HG03066 (cell line): ENCODE data around the gene ALK.
"Not testable (repeated sequence)": the region's sequence is repeated elsewhere in the genome, so short reads cannot be mapped to it uniquely, and the experiment has no call there.

Source experiments
- ATAC-seq: cut with Tn5 transposase; IDR thresholded peaks from one replicate; pipeline ENCODE4 v1.9.1; 2021; ENCODE audit warnings: low read depth; ENCODE audit not compliant: unreplicated experiment

ALK gene

DNA sequence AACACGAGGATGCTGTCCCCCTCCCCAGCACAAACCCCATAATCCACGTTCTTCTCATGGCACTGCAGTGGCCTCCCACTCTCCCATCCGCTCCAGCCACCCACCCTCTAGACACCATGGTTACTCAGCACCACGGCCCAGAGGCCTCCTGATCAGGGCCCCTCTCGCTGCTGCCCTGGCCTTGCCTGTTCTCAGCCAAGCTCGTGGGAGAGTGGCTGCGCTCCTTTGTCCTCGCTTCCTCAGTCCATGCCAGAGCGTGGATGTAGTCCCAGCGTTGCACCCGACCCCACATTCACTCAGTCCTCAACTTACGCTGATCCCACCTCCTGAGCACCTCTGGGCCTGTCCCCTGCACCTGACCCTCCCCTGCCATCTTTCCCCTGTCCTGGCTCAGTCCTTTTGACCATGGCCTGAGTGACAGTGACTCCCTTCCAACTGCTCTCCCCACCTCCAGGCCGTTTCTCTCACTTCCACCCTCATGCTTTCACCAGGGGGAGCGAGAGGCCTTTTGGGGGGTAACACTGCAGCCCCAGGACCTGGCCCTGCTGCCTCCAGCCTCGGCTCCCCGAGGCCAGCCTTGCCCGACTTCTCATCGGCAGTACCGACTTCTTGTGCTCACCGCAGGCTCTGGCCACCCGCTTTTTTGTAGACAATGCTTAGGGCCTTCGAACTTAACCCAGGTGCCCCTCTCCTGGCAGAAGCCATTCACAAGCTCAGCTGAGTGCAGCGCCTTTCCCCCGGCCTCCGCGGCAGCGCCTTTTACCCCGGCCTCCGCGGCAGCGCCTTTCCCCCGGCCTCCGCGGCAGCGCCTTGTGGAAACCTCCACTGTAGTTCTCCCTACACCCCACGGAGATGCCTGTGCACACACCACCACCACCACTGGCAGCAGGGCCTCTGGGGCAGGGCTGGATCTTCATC is 674.7 kb downstream of the ALK start:
- ATAC-seq, result no peak

DNA sequence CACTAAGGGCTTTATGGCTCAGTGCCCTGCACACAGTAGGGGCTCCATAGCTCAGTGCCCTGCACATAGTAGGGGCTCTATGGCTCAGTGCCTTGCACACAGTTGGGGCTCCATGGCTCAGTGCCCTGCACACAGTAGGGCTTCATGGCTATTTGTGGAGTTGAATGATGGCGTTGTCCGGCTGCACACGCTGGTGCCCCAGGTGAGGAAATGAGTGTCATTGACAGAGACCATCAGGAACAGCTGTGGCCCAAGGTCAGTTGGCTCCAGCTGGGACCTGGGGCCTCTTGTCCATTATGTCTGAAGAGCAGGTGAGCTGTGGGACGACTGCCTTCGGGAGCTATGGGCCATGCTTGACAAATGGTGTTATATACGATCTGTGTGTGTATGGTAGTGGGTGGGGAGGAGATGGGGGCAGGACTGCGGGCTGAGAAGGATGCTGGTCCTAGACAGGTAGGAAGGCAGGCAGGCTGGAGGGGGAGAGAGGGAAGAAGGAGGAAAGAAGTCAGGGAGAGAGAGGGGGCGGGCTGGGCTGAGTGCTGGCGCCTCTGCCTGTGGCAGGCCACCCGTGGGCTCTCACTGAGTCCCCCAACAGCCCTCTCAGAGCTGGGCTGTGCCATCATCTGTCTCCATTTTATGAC is 675.5 kb downstream of the ALK start:
- ATAC-seq, result no peak

DNA sequence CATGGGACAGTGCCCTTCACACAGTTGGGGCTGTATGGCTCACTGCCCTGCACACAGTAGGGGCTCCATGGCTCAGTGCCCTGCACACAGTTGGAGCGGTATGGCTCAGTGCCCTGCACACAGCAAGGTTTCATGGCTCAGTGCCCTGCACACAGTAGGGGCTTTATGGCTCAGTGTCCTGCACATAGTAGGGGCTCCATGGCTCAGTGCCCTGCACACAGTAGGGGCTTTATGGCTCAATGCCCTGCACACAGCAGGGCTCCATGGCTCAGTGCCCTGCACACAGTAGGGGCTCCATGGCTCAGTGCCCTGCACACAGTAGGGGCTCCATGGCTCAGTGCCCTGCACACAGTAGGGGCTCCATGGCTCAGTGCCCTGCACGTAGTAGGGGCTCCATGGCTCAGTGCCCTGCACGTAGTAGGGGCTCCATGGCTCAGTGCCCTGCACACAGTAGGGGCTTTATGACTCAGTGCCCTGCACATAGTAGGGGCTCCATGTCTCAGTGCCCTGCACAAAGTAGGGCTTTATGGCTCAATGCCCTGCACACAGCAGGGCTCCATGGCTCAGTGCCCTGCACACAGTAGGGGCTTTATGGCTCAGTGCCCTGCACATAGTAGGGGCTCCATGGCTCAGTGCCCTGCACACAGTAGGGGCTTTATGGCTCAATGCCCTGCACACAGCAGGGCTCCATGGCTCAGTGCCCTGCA is 676.2 kb downstream of the ALK start:
- ATAC-seq, result not testable (repeated sequence)

DNA sequence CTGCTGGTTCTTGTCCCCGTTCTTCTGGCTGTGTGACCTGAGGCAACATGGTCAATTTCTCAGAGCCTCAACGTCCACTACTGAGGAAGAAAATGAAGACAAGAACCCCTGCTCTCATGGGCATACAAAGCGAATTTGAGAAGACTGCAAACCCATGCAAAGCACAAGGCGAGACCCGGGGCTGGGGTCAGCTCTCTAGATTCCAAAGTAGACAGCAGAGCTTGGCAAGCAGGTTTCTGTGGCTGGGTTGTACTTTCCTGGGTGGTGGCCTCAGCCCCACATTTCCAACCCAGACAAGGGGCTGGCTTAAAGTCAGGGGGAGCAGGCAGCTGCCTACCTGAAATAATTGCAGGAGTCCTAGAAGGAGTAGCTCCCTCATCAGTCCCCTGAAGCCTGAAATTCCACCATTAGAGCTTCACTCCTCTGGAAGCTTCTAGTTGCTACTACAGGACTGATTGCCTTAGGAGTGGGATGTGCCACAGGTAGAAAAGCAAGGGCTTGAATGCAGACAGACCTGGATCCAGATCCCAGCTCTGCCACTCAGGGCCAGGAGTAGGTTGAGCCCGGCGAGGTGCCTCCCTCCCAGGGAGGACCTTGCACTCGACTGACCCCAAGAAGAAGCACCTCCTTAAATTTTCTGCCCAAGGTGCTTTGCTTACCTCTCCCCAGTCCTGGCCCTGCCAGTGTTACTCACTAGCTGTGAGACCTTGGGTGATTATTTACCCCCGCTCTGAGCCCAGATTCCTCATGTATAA is 678.6 kb downstream of the ALK start:
- no peak for ATAC-seq

DNA sequence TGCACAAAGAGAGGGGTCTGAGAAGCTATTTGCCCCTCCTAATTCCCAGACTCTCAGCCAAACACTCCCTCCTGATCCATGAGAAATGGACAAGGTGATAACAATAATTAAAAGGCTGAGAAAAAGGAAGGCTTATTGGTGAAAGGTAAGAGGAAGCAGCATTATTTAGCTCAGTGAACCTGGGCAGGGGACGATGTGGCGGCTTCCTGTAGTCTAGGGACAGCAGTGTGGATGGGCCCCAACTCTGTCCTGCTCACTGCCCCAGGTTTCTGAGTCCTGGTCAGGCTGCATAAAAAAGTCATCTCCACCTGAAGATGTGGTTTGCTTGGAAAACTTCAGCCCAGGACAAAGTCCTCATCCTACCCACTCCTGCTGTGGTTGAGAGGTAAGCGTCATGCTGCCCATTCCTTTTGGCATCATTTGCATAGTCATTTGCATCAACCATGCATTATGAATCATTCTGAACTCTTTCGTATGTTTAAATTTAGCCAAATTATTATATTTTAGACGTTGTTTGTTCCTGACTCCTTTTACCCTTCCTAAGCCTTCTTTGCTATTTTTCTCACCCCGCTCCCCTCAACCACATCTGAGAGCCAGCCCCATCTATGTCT is 679.3 kb downstream of the ALK start:
- ATAC-seq, result no peak

DNA sequence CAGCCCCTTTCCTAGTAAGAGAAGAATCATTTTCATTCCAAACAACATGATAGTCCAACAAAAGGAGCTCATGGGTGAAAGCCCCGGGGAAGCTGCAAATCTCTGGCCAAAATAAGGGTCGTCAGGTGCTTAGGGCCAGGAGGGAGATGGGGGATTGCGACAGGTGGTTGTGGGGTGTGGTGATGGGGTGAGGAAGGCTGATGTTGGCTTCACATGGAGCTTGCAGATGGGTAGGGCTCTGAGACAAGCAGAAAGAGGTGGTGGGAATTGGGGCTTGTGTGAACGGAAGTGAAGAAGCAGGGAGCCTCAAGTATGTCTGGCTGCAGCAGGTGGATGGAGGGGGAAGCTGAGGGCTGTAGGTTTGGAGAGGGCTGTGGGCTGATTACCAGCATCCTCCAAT is 680.0 kb downstream of the ALK start:
- no peak for ATAC-seq

DNA sequence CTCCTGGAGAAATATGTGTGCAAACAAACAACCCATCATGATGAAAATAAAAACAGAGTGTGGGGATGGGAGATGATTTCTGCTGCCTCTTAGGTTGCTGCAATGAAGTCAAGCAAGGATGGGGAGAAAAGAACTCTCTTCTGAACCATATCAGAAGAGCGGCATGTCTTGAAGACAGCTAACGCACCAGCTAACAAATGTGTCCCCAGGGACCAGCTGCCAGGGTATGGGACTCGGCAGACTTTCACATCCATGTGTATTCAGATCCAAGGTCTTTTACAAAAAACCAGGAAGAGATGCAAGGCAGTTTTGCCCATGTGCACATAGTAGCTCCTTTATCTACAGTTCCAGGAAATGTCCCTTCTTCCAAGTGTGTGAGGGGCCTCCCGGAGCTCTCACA is 680.8 kb downstream of the ALK start:
- no peak for ATAC-seq

DNA sequence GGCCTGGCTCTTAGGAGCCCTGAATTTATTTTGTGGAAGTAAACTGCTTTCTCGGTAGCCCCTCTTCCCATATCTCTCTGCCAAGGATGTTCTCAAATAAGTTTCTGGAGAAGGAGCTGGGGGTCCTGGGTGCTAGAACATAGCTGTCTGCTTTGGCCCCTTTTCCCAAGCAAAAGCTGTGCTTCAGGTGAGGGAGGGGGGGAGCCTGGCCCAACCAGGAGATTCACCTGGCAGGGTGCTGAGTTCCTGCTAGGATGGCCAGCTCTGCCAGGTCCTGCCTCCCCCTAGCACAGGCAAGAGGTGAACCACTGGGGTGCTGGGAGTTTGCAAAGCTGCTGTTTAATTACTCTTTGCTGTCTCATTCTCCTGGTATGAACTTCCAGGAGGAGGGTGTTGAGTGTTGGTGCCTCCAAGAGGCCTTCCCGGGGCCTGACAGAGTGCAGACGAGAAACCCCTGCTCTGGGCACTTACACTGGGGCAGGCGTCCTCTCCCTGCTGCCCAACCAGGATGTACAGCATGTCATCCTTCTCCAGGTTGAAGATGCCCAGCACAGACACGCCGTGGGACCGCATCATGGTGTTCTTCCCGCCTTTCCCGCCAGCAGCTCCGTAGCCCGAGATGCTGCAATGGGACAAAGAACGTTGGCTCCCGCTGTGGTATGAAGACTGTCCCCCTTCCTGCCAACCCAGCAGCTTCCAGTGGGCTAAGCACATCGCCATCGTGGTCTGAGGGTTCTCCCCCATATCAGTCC is 682.0 kb downstream of the ALK start:
- ATAC-seq, result no peak

DNA sequence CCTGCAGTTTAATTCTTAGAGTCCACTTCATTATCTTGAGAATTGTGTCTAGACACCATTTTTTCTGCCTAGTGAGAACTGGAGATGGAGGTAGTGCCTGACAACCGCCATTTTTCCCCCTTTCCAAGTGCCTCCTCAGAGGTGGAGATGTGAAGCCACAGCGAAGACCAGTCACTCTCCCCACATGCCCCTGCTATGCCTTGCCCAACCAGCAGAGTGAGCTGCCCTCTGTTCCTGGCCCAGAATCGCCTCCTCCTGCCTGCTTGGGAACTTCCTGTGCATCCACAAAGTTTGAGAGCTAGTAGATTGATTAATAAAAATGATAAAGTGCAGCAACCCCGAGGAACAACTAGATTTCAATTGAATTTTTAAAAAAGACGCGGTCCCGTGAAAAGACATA is 682.9 kb downstream of the ALK start:
- ATAC-seq, result no peak

DNA sequence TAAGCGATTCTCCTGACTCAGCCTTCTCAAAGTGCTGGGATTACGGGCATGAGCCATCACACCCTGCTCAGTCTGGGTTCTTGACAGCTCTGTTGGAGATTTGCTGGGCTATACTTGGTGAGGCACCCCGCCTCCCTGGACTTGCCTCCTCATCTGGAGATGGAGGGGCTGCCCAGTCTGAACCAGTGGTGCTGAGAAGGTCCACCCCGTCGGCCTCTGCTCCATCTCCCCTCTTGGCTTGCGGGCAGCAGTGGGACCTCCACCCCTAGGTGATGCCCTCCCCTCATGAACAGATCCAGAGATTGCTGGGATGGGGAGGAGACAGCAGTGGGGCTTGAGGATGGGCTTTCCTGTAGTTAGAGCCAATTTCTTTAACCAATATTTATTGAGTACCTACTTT is 685.3 kb downstream of the ALK start:
- ATAC-seq, result no peak

DNA sequence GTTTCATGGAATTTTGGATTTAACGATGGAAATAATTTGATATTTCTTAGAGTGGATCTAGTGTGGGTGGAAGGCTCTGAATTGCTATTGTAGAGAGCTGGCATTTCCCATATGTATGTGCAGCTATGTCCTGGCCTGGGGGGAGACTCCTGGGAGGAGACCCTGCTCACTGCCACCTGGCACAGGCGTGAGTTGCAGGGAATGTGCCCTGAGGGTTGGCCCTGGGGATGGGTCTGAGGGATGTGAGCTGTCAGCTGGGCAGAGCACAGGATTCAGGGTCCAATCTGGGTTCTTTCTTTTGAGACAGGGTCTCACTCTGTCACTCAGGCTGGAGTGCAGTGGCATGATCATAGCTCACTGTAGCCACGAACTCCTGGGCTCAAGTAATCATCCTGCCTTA is 686.0 kb downstream of the ALK start:
- no peak for ATAC-seq

DNA sequence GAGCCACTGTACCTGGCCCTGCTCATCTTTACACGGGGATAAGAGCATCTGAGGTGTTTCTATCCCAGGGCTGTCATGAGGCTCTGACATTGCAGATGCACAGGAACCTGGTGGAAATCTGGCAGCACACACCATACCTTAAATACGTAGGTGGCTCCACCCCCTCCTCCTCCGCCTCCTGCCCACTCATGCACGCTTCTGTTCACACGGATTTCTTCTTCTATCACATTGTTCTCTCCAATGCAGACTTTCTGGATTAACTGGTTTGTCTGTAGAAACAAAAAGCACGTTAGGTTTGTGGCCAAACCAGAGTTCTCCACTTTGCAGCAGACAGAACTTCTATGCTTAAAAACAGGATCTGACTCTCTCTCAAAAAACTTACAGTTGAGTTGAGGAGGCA is 688.0 kb downstream of the ALK start:
- ATAC-seq, result no peak

DNA sequence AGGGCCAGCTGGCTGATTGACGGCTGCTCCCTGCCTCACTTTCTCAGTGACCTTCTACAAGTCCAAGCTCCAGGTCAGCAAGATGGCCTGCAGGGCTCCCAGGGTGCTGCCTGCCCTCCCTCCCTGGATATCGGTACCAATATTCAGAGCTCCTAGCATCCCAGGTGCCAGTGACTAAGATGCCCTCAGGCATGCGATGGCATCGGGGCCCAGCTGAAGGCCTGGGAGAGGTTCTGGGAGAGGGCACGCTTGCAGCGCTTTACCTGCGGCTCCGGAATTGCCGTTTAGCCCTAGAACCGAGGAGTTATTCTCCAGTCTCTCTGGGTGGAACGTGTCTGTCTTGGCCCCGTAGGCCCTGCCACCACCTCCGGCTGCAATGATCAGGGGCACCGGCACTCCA is 689.3 kb downstream of the ALK start:
- ATAC-seq, result no peak

DNA sequence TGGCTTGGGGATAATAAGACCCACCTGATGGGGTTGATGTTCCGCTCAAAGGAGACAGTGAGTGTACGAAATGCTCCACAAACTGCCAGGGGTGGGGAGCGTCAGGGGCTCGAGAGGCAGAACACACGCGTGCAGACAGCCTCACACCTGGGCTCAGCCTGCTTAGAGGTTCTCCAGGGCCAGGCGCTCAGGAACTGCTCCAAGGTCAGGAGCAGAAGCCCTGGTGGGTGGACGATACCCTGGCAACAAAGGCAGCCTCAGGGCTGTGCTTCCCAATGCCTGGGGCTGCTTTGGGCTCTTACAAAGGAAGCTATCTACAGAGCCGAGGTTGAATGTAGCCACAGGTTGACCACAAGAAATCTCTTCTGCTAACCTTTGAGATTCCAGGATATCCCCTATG is 691.7 kb downstream of the ALK start:
- no peak for ATAC-seq

DNA sequence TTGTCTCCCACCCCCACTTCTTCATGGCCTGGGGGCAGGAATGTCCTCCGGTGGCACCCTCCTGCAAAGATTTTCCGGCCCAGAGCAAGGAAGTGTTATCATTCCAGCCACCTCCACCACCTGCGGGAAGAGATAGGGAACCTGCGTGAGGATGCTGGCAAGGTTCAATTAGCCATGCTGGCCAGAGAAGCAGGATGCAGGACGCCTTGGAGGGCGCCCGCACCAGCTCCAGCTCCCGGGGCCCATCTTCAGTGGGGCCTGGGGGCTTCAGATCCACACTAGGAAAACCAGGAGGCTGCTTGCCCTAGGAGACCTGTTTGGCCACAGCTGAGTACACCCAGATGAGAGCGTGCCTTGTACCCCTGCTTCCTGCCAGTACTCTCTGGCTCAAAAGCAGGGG is 692.4 kb downstream of the ALK start:
- ATAC-seq, result no peak

DNA sequence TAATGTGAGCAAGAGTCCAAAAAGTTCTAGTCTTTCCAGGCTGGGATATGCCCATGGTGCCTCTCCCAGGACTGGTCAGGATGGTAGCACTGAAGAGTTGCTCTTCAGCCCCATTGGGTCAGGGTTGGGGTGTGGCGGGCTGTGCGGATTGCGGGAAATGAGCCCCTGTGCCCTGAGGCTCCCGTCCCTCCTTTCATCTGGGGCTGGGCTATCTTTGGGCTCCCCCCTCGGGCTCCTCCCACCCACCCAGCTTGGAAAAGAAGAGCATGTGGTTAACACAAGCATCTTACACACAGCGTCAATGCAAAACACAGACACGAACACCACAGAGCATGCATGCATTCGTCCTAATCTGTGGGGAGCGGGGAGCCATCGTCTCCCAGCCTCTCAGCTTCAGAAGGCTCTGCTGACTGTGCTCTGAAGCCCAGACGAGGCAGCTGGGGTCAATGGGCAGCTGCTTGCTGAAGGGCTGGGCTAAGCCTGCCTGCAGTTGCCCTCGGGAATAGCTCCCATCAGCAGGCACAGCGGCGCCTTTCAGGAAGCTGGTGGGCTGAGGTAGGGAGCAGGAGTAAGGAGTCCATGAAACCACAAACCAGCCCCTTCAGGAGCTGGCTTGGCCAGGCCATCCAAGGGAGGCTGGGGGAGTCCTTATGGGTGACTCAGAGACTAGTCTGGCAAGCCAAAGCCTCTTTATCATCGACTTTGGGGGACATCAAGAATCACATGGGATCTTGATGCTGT is 693.3 kb downstream of the ALK start:
- ATAC-seq, result no peak

DNA sequence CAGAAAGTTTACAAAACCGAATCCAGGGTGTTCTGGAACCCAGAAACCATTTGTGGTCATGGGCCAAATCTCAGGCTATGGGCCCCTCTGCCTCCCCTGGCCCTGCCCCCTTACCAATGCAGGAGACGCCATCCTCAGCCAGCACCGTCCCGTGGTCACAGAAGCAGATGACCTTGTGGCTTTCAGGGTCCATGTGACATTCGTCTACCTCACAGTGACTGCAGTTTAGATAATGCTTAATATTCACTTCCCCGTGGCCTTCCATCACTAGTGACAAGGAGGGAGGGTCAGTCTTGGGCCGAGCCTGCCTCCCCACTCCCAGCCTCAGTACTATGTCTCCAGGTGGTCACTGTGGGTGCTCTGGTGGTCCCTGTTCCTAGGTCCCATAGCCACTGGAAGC is 694.6 kb downstream of the ALK start:
- no peak for ATAC-seq

DNA sequence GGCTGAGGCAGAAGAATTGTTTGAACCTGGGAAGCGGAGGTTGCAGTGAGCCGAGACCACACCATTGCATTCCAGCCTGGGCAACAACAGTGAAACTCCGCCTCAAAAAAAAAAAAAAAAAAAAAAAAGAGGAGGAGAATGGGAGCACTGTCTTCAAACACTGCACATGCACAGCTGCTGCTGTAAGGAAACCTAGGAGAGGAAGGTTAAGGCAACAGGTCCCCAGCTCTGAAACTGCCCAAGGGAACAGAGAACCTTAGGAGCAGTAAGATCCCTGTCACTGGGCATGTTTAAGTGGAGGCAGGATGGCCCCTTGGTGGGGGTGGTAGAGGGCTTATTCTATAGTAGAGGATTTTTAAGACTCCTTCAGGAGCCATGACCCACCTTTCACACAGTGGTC is 695.0 kb downstream of the ALK start:
- ATAC-seq, result no peak

DNA sequence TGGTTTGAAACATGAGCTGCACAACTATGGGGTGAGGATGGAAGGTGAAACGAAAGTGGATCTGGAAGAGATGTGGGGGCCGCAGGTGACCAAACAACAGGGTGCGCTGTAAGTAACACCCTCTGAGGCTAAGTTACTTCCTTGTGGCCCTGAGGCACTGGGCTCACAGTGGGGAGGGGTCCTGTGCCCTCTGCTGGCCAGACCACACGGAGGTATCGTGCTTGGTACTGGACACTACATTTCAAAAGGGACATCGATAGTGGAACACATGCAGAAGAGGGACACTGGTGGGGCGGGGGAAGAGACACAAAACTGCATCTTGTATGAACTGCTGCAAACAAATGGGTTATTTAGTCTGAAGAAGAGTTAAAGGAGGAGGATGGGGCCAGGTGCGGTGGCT is 695.6 kb downstream of the ALK start:
- no peak for ATAC-seq
